KBM-7 (cell line): ENCODE data around the gene HTR2A.

ENCODE experiments used
- DNase-seq: peaks from one replicate; pipeline ENCODE4 v3.0.0-alpha.2; 2015
- in situ Hi-C: fragments of 300-500 bp; cut with MboI; formaldehyde crosslinking; loops from 2 replicates; pipeline ENCODE4 v1.14.3; 2020; ENCODE audit warnings: low sequenced_read_pairs, low pct_unique_long_range_greater_than_20kb, mixed read lengths

Gene HTR2A

GRCh38 chr13:46896341-46897137 is at the start of gene HTR2A:
Gene HTR2A (minus strand): TSS chr13:46897053. CDS start chr13:46895906, 1,147 bp downstream.
- DNase-seq = peak; percentile 43
- in situ Hi-C loops = no loop called here

- in situ Hi-C loops = no loop called here
Observed at GRCh38 chr13:46936525-46936924, 39.7 kb upstream of the HTR2A start.

GRCh38 chr13:46934749-46935148 is 37.9 kb upstream of the HTR2A start:
- no peak for DNase-seq
- in situ Hi-C loops = no loop called here

More at GRCh38 chr13:46936525-46936924, 39.7 kb upstream of the HTR2A start:
- DNase-seq = no peak

- in situ Hi-C loops = no loop called here
Observed at GRCh38 chr13:46926916-46927590, 30.2 kb upstream of the HTR2A start.

DNA sequence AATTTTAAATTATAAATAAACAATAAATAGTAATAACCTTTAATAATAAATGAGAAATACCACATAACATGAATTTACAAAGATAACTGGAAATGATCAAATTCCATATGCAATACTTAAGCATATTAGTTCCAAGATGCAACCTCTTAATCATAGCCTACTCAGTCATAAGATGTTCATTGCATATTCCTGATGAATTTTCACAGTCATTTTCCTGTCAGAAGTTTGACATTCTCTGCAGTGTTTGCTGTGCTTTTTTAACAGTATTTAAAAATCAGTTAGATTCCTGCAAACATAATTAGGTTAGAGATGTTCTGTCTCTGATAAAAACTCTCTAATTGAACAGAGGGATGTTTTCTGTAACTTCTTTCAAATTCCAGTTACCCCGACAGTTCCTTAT is 28.6 kb upstream of the HTR2A start:
- DNase-seq = no peak
- in situ Hi-C loops = no loop called here

More at GRCh38 chr13:46926916-46927590, 30.2 kb upstream of the HTR2A start:
- no peak for DNase-seq

DNA sequence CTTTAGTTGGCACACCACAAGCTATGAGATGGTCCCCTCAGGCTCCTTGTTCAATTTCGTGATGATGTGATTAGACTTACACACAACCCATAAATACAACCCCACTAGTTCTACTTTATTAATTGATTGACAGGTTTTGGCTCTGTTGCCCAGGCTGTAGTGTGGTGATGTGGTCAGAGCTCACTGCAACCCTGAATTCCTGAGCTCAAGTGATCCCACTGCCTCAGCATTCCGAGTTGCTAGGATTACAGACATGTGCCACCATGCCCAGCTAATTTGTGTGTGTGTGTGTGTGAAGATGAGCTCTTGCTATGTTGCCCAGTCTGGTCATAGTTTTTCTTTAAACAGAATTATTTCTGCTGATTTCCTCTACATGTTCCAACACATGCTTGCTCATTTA is 17.5 kb upstream of the HTR2A start:
- no peak for DNase-seq
- in situ Hi-C loops = no loop called here

DNA sequence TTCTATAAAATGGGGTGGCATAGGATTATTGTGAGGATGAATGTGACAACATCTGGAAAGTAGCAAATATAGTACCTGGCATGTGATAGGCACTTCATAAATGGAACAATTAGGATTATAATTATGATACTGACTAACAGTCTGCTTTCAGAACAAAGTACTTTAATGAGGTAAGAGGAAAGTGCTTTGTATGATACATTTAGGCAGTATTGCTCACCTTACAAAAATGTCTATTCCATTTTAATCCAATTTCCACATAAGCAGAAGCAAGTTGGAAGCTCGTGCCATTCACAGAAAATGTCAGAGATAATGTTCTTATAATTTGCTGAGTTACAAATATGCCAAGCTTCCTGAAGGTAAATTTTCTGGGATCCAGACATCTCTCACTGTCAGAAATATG is 16.9 kb upstream of the HTR2A start:
- in situ Hi-C loops = no loop called here
- no peak for DNase-seq

- in situ Hi-C loops = no loop called here
- no peak for DNase-seq
Observed at GRCh38 chr13:46909042-46909441, 12.2 kb upstream of the HTR2A start.

DNA sequence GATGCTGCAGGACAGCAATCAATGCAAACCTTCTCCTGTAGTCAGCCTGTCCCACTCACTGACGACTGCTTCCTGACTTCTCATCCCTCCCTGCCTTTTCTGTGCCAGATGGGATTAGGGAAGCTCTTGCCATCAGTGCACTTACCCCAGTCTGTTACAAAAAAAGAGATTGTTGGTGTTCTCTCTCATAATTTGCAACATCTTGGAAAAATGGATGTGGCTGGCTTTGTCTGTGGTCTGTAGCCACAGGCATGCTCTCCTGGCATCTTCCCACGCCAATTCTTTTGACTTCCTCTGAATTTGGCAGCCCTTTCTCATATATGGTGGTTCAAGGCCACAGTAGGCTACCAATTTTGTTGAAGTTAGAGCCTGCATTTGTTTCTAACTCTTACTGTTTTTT is 11.6 kb upstream of the HTR2A start:
- in situ Hi-C loops = no loop called here
- DNase-seq = no peak

GRCh38 chr13:46906405-46906804 is 9.6 kb upstream of the HTR2A start:
- in situ Hi-C loops = no loop called here

DNA sequence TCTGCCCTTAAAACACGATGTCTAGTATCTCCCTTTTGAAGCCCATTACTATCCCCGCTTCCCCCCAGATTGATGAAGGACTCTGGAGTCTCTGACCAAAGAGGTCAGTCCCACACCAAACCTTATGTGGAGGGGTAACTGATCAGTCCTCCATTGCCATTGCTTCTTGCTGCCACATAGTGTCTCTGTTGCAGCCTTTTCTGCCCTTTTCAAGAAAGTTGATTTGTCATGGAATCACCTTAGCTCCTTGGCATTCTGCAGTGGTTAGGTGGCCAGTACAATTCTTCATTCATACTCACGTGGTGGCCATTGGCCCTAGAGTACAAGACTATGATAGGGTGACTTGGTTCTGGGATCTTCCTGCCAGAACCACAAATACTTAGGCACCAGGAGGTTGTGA is 8.4 kb upstream of the HTR2A start:
- DNase-seq = no peak
- in situ Hi-C loops = no loop called here

More at GRCh38 chr13:46906405-46906804, 9.6 kb upstream of the HTR2A start:
- DNase-seq = no peak

DNA sequence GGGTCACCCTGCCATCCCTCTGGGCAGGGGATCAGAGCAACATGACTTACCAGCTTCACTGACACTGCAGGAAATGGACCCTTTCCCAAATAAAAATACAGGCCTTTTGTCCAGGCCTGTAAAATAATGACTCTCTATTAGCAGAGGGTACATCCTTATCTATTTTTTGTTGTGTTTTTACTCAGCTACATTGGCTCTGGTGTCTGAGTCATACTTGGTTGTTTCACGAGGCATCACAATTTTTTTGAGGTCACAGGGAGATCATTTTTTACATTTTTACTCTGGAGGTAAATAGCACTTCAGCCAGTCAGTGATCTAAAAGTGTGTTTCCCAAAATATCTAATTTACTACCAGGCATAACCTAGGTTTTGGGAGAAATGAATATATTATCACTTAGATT is 6.9 kb upstream of the HTR2A start:
- no peak for DNase-seq
- in situ Hi-C loops = no loop called here

DNA sequence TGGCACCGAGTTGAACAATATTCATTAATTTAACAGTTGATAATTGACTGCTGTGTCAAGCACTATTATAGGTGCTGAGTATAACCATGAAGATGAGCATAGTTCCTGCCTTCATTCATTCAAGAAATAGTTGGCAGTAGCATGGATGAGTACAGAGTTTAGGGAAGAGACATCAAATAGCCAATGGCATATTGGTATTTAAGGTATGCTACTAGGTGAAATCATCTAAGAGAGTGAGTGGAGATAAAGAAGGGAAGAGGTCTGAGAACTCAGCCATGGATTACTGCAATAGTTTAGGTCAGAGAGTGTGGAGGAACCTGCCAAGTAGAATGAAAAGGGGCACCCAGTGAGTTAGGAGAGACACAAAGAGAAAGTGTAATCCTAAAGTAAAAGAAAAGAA is 4.9 kb upstream of the HTR2A start:
- no peak for DNase-seq
- in situ Hi-C loops = no loop called here

- in situ Hi-C loops = no loop called here
- DNase-seq = no peak
Observed at GRCh38 chr13:46899801-46900200, 2.9 kb upstream of the HTR2A start.

DNA sequence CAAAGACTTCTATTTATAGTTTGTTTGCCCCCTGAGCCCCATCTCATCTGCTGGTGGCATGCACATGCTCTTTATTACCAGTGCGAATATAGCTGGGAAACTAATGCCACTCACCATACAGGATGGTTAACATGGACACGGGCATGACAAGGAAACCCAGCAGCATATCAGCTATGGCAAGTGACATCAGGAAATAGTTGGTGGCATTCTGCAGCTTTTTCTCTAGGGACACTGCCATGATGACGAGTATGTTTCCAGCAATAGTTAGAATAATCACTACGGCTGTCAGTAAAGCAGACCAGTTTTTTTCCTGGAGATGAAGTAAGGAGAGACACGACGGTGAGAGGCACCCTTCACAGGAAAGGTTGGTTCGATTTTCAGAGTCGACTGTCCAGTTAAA is 1.5 kb downstream of the HTR2A start:
- DNase-seq = no peak
- in situ Hi-C loops = no loop called here

GRCh38 chr13:46894568-46894967 is 2.3 kb downstream of the HTR2A start:
- DNase-seq = no peak
- in situ Hi-C loops = no loop called here

DNA sequence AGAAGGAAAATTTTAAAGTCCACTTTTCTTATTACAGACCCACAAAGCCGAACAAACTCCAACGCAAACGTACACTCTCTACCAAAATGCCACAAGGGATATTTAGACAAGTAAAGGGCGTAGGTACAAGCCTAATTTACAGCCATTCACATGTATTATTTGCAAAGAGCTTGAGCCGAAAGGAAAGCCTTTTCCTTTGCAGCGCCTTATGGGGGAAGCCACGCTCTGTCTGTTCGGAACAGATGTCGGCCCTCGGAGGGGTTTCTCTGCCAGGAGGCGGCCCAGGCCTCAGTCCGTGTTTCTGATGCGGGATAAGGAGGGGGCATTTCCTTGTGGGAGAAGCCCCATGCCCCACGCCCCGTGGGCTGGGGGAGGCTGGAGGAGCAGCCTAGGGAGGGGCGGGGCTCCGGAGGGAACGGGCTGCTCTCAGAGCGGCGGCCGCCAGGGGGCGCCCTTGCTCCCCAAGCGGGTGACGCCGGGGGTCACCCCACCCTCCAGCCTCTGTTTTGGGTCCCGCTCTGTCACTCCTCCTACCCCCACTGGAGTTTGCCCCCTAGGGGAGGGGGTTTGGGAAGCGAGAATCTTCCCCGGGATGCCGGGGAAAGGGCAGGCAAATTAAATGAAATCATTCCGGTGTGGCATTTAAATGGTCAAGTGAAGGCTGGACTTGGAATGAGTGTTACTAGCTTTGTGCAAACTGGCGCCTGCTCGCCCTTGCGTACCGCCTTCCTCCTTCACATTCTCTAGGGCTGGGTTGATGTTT is 2.9 kb downstream of the HTR2A start:
- DNase-seq = peak; percentile 61
- in situ Hi-C loops = no loop called here

DNA sequence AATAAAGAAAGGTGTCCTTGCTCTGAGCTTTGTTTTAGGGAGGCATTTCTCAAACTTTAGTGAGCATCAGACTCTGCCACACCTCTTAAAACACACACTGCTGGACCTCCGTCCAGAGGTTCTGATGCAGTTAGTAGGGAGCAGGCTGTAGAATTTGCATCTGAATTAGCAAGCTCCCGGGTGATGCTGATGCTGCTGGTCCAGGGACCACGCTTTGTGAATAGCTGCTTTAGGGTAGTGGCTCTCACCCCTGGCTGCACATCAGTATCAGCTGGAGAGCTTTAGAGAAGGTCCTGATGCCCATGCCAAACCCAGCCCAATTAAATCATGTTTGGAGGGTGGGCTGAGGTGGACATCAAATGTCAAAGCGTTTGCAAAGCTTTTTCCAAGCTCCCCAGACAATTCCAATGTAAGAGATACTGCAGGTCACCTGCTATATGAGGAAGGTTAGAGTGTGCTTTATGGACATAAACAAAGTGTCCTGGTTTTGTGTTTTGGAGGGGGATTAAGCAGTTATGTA is 3.6 kb downstream of the HTR2A start:
- no peak for DNase-seq
- in situ Hi-C loops = no loop called here

GRCh38 chr13:46885018-46885417 is 11.8 kb downstream of the HTR2A start:
- in situ Hi-C loops = no loop called here
- DNase-seq = no peak

DNA sequence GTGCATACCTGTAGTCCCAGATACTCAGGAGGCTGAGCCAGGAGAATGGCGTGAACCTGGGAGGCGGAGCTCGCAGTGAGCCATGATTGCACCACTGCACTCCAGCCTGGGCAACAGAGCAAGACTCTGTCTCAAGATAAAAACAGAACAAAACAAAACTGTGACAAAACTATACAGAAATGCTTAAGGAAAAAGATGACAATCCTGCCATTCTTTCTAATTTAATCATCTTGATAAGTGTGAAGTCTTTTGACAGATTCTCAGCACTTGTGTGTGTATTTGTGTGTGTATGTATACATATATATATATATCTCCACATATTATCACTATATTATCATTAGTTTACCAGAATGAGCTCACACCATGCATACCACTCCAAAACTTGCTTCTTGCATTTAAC is 12.3 kb downstream of the HTR2A start:
- in situ Hi-C loops = no loop called here
- no peak for DNase-seq
